ENCODE measurements around the gene ASB1. TPM values are rescaled to one million over a fixed set of nuclear protein-coding genes. Genes with fewer than 3 reads are reported as not detected.

Gene ASB1
- polyA plus RNA-seq, 1 experiment, result 29.8 TPM

GRCh38 chr2:238489896-238490295, 63.2 kb downstream of the ASB1 start:
- H3K9me3 ChIP-seq (ENCODE audit: control insufficient read depth, insufficient read depth, low read length), result peaks cover 10% of the 10 kb centered on the region
- POLR2A ChIA-PET, result no interaction called here

GRCh38 chr2:238492840-238493239, 66.1 kb downstream of the ASB1 start:
- CTCF ChIA-PET, result interaction anchor here (1.3 to 1.9 kb wide), 2 partner anchors 15 to 122 kb away, joined by 3 to 4 read pairs; no protein-coding TSS in a partner anchor
- Histone ChIP-seq H3K9me3 (ENCODE audit: control insufficient read depth, insufficient read depth, low read length) (no peaks in the 10 kb centered on the region), H3K27me3 (ENCODE audit: control insufficient read depth, insufficient read depth, low read length) (peaks cover 7% of the 10 kb centered on the region), H3K27ac (ENCODE audit: low read depth, low read length) (no peak overlapping the region), H3K4me3 (ENCODE audit: low read depth, low read length) (no peak overlapping the region)
- no peak for DNase-seq (ENCODE audit: low read depth, low spot score)
- POLR2A ChIA-PET, result no interaction called here
- TF ChIP-seq CTCF (IDR thresholded peaks at IDR 0.05; ENCODE audit: low read depth, low read length), result no peak

More at GRCh38 chr2:238489896-238490295, 63.2 kb downstream of the ASB1 start:
- CTCF ChIA-PET, result no interaction called here
- no peak overlapping the region for H3K27ac ChIP-seq (ENCODE audit: low read depth, low read length)
- peaks cover 7% of the 10 kb centered on the region for H3K27me3 ChIP-seq (ENCODE audit: control insufficient read depth, insufficient read depth, low read length)
- no peak for TF ChIP-seq CTCF (IDR thresholded peaks at IDR 0.05; ENCODE audit: low read depth, low read length)
- no peak overlapping the region for H3K4me3 ChIP-seq (ENCODE audit: low read depth, low read length)
- DNase-seq (ENCODE audit: low read depth, low spot score), result no peak

GRCh38 chr2:238493411-238493810, 66.7 kb downstream of the ASB1 start:
- H3K4me3 ChIP-seq (ENCODE audit: low read depth, low read length), result no peak overlapping the region
- H3K9me3 ChIP-seq (ENCODE audit: control insufficient read depth, insufficient read depth, low read length), result no peaks in the 10 kb centered on the region
- TF ChIP-seq CTCF (IDR thresholded peaks at IDR 0.05; ENCODE audit: low read depth, low read length), result no peak
- POLR2A ChIA-PET, result no interaction called here
- H3K27ac ChIP-seq (ENCODE audit: low read depth, low read length), result no peak overlapping the region
- CTCF ChIA-PET, result interaction anchor here (1.3 to 1.9 kb wide), 2 partner anchors 15 to 123 kb away, joined by 3 to 4 read pairs; no protein-coding TSS in a partner anchor
- no peak for DNase-seq (ENCODE audit: low read depth, low spot score)
- peaks cover 7% of the 10 kb centered on the region for H3K27me3 ChIP-seq (ENCODE audit: control insufficient read depth, insufficient read depth, low read length)

GRCh38 chr2:238493880-238494572, 67.3 kb downstream of the ASB1 start:
- no peak for DNase-seq (ENCODE audit: low read depth, low spot score)
- H3K9me3 ChIP-seq (ENCODE audit: control insufficient read depth, insufficient read depth, low read length), result no peaks in the 10 kb centered on the region
- H3K27ac ChIP-seq (ENCODE audit: low read depth, low read length), result no peak overlapping the region
- no peak for TF ChIP-seq CTCF (IDR thresholded peaks at IDR 0.05; ENCODE audit: low read depth, low read length)
- peaks cover 7% of the 10 kb centered on the region for H3K27me3 ChIP-seq (ENCODE audit: control insufficient read depth, insufficient read depth, low read length)
- no peak overlapping the region for H3K4me3 ChIP-seq (ENCODE audit: low read depth, low read length)
- CTCF ChIA-PET, result interaction anchor here (1.3 to 1.9 kb wide), 2 partner anchors 16 to 123 kb away, joined by 3 to 4 read pairs; no protein-coding TSS in a partner anchor
- POLR2A ChIA-PET, result no interaction called here

GRCh38 chr2:238494573-238494961, 67.8 kb downstream of the ASB1 start:
- H3K4me3 ChIP-seq (ENCODE audit: low read depth, low read length), result no peak overlapping the region
- no peak overlapping the region for H3K27ac ChIP-seq (ENCODE audit: low read depth, low read length)
- ChIA-PET POLR2A (no interaction called here), CTCF (no interaction called here)
- TF ChIP-seq CTCF (IDR thresholded peaks at IDR 0.05; ENCODE audit: low read depth, low read length), result no peak
- H3K9me3 ChIP-seq (ENCODE audit: control insufficient read depth, insufficient read depth, low read length), result no peaks in the 10 kb centered on the region
- peaks cover 7% of the 10 kb centered on the region for H3K27me3 ChIP-seq (ENCODE audit: control insufficient read depth, insufficient read depth, low read length)
- no peak for DNase-seq (ENCODE audit: low read depth, low spot score)

Data from AG04450 (cell line).